Measurements from ENCODE around the gene SLC2A5.

DNA sequence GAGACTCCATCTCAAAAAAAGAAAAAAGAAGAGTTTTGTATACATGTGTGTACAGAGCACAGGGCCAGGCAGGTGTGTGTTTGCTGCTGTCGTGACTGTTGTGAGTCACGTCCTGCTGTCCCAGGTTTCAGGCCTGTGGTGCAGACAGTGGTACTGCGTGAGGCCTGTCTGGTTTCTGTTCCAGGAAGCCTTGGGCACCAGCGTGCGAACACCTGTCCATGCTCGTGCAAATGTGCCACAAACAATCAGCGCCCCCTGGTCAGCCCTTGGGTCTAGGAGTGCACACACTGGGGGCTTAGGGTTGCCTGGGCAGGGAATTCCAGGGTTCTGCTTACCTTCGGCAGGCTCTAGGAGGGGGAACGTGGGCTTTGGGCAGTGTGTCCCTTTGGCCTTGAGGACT lies 42.5 kb upstream of the SLC2A5 start:
- TF ChIP-seq POLR2AphosphoS5 (IDR thresholded peaks at IDR 0.05; ENCODE audit: low read depth, low read length) = no peak
- no peak for TF ChIP-seq POLR2A (IDR thresholded peaks at IDR 0.05; ENCODE audit: low read depth, low read length)
- TF ChIP-seq TAF1 (IDR thresholded peaks at IDR 0.05; ENCODE audit: low read depth, low read length) = no peak
- TF ChIP-seq SPI1 (IDR thresholded peaks at IDR 0.05; ENCODE audit: low read depth, low read length) = no peak
- TF ChIP-seq POU2F2 (IDR thresholded peaks at IDR 0.05; ENCODE audit: low read depth, low read length) = no peak
- no peak for TF ChIP-seq PAX5 (IDR thresholded peaks at IDR 0.05; ENCODE audit: insufficient read depth, low read length, severe bottlenecking)
